Posterior cingulate gyrus (tissue), 11 donors: ENCODE data around the gene HLA-A.
"Not testable (repeated sequence)": the region's sequence is repeated elsewhere in the genome, so short reads cannot be mapped to it uniquely, and the experiment has no call there.

ENCODE experiments used
- DNase-seq, 10 donors: peaks; one replicate each; pipeline versions ENCODE4 v3.0.0 to v3.0.0-alpha.2; 2020 to 2021; ENCODE audit warnings: mixed read lengths in 3 of 10
- intact Hi-C: fragments of 100-400 bp; cut with DNase I; formaldehyde crosslinking; loops from one replicate; pipeline ENCODE4 v1.15.1; 2023

The HLA-A gene

GRCh38 chr6:29958046-29958445 is 15.7 kb downstream of the HLA-A start:
- no peak for DNase-seq
- intact Hi-C loops: no loop called here

- intact Hi-C loops: no loop called here
- DNase-seq: no peak
These were observed 16.6 kb downstream of the HLA-A start for GRCh38 chr6:29958921-29959320.

- intact Hi-C loops: no loop called here
These were observed 17.1 kb downstream of the HLA-A start for GRCh38 chr6:29959467-29959866.

GRCh38 chr6:29961966-29962365 is 19.6 kb downstream of the HLA-A start:
- DNase-seq: no peak
- intact Hi-C loops: no loop called here

More at GRCh38 chr6:29959467-29959866, 17.1 kb downstream of the HLA-A start:
- no peak for DNase-seq

GRCh38 chr6:29963697-29964096 is 21.4 kb downstream of the HLA-A start:
- intact Hi-C loops: not testable (repeated sequence)

GRCh38 chr6:29964518-29964886 is 22.2 kb downstream of the HLA-A start:
- DNase-seq: no peak
- intact Hi-C loops: no loop called here

More at GRCh38 chr6:29963697-29964096, 21.4 kb downstream of the HLA-A start:
- DNase-seq: not testable (repeated sequence)

- DNase-seq: peak in 6 of 10 donors; percentile 27 to 92 (median 49)
- intact Hi-C loops: no loop called here
These were observed 22.7 kb downstream of the HLA-A start for GRCh38 chr6:29964887-29965562.

GRCh38 chr6:29965563-29965872 is 23.2 kb downstream of the HLA-A start:
- intact Hi-C loops: no loop called here
- no peak for DNase-seq

- intact Hi-C loops: loop anchor here (2.0 kb wide), 1 partner anchor 23 kb away; the partner anchor contains the start of gene HLA-A
- peak in 9 of 10 donors; percentile 54 to 92 (median 67) for DNase-seq
These were observed 23.7 kb downstream of the HLA-A start for GRCh38 chr6:29965873-29966601.

- intact Hi-C loops: loop anchor here (2.0 kb wide), 1 partner anchor 25 kb away; the partner anchor contains the start of gene HLA-A
- DNase-seq: no peak
These were observed 25.2 kb downstream of the HLA-A start for GRCh38 chr6:29967379-29968010.

GRCh38 chr6:29968130-29968529 is 25.8 kb downstream of the HLA-A start:
- no peak for DNase-seq
- intact Hi-C loops: no loop called here

- DNase-seq: no peak
- intact Hi-C loops: no loop called here
These were observed 26.6 kb downstream of the HLA-A start for GRCh38 chr6:29968905-29969304.

- peak in 1 of 10 donors; percentile 27 for DNase-seq
- intact Hi-C loops: no loop called here
These were observed 28.4 kb downstream of the HLA-A start for GRCh38 chr6:29970711-29971110.

GRCh38 chr6:29974901-29975560 is 32.7 kb downstream of the HLA-A start:
- intact Hi-C loops: no loop called here
- no peak for DNase-seq

- DNase-seq: no peak
- intact Hi-C loops: no loop called here
These were observed 33.2 kb downstream of the HLA-A start for GRCh38 chr6:29975561-29975907.

GRCh38 chr6:29976253-29976587 is 33.9 kb downstream of the HLA-A start:
- no peak for DNase-seq
- intact Hi-C loops: no loop called here

GRCh38 chr6:29976588-29977424 is 34.5 kb downstream of the HLA-A start:
- intact Hi-C loops: no loop called here
- peak; percentile 30 to 95 (median 67) for DNase-seq

- no peak for DNase-seq
- intact Hi-C loops: no loop called here
These were observed 35.0 kb downstream of the HLA-A start for GRCh38 chr6:29977425-29977727.

GRCh38 chr6:29980013-29980412 is 37.7 kb downstream of the HLA-A start:
- DNase-seq, intact Hi-C loops: not testable (repeated sequence)

- intact Hi-C loops: no loop called here
- no peak for DNase-seq
These were observed 38.2 kb downstream of the HLA-A start for GRCh38 chr6:29980511-29980910.
